Uterus (tissue), 4 donors: ENCODE results near the gene HRAS. TPM values are rescaled to one million over a fixed set of nuclear protein-coding genes. Genes with fewer than 3 reads are reported as not detected.

Experiments
- DNase-seq, 2 donors: peaks; one replicate each; pipeline ENCODE4 v3.0.0-alpha.2; 2019 to 2020
- H3K27ac ChIP-seq, 2 donors: fragments of 200-600 bp; sonication (generic); 1 replicate in 1 of 2; 2 replicates in 1 of 2; pipeline ENCODE4 v1.5.1; 2016 to 2018
- H3K27me3 ChIP-seq, 2 donors: fragments of 200-600 bp; sonication (generic); one replicate each; pipeline ENCODE4 v1.5.1; 2018 to 2019; ENCODE audit warnings: control low read depth in 1 of 2
- H3K36me3 ChIP-seq, 2 donors: fragments of 200-600 bp; sonication (generic); one replicate each; pipeline ENCODE4 v1.5.1; 2019; ENCODE audit warnings: control low read depth in 1 of 2
- H3K4me1 ChIP-seq, 2 donors: fragments of 200-600 bp; sonication (generic); one replicate each; pipeline ENCODE4 v1.5.1; 2018 to 2019; ENCODE audit warnings: control low read depth in 1 of 2
- H3K4me3 ChIP-seq, 2 donors: fragments of 200-600 bp; sonication (generic); 1 replicate in 1 of 2; 2 replicates in 1 of 2; pipeline ENCODE4 v1.5.1; 2018 to 2019; ENCODE audit warnings: mild to moderate bottlenecking in 1 of 2
- H3K9me3 ChIP-seq, 2 donors: fragments of 200-600 bp; sonication (generic); one replicate each; pipeline ENCODE4 v1.5.1; 2019; ENCODE audit warnings: control low read depth in 1 of 2
- POLR2A ChIP-seq, 2 donors: fragments of 450-650 bp; IDR thresholded peaks; one replicate each; pipeline ENCODE4 v1.6.1; 2016; ENCODE audit warnings: antibody characterized with exemption in 2 of 2, mild to moderate bottlenecking in 1 of 2, moderate library complexity in 1 of 2
- intact Hi-C: fragments of 100-400 bp; cut with DNase I; formaldehyde crosslinking; loops from one replicate; pipeline ENCODE4 v1.15.1; 2023; ENCODE audit warnings: low total_unique reads
- total RNA-seq, 4 donors: library from RNA; depleted of rRNA in 3 of 4; stranded (reverse); fragments of >200 nt in 3 of 4; gene quantifications; one replicate each; pipeline versions ENCODE4 v1.1.0 to v1.2.4, GENCODE V29; 2014 to 2023
- TF ChIP-seq, protein P1 (sequence below), 4 experiments: fragments of 200-600 bp in 2 of 4; fragments of 450-650 bp in 2 of 4; sonication (generic) in 2 of 4; IDR thresholded peaks; one replicate each; pipeline ENCODE4 v1.5.1; 2016 to 2019; ENCODE audit warnings: antibody characterized with exemption in 4 of 4, mild to moderate bottlenecking in 2 of 4, moderate library complexity in 1 of 4
- donor health status: DM: yes; HTN: yes; CAD: no.

Gene HRAS
- total RNA-seq, 4 donors from 2014 or later: 5.4 to 37.6 (median 23.8) TPM

DNA sequence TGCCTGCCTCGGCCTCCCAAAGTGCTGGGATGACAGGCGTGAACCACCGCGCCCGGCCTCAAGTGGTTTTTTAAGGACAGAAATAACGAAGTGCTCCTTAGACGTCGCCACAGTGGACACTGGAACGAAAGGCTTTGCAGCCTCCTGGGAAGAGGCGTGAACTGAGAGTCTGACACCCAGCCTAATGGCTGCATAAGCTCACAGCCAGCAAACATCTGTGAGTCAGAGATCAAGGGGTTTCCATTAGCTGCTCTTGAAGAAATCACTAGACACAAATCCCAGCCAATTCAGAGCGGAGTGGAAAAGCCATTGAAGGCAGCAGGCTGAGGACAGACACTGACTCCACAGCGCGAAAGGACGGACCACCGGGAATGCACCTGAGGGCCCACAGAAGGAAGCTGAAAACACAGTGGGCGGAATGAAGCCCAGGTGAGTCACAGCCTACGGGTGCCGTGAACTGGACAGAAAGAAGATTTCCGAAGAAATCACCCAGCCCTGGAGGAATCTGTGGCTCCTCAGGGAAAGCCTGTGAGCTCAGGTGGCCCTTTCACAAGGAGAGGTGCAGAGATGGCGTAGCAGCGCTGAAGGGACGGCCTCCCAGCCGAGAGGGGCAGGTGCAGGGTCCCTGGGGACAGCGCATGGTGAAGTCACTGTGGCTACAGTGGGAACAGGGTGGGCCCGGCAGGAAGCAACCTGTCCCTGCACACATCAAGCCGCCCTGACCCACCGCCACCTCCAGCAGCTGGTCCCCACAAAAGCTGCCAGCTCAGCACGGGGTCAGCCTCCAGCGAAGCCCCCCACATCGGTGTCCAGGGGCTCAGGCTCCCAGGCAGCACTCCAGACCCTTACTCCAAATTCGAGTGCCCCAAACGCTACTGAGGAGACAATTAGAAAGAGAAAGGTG, 13.6 kb upstream of the HRAS start:
- no peaks in the 10 kb centered on the region for H3K4me1 ChIP-seq
- no peak for TF ChIP-seq POLR2A (IDR thresholded peaks at IDR 0.05)
- TF ChIP-seq, protein P1, sequence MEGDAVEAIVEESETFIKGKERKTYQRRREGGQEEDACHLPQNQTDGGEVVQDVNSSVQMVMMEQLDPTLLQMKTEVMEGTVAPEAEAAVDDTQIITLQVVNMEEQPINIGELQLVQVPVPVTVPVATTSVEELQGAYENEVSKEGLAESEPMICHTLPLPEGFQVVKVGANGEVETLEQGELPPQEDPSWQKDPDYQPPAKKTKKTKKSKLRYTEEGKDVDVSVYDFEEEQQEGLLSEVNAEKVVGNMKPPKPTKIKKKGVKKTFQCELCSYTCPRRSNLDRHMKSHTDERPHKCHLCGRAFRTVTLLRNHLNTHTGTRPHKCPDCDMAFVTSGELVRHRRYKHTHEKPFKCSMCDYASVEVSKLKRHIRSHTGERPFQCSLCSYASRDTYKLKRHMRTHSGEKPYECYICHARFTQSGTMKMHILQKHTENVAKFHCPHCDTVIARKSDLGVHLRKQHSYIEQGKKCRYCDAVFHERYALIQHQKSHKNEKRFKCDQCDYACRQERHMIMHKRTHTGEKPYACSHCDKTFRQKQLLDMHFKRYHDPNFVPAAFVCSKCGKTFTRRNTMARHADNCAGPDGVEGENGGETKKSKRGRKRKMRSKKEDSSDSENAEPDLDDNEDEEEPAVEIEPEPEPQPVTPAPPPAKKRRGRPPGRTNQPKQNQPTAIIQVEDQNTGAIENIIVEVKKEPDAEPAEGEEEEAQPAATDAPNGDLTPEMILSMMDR (IDR thresholded peaks at IDR 0.05): no peak
- H3K9me3 ChIP-seq: no peaks in the 10 kb centered on the region
- intact Hi-C loops: no loop called here
- H3K4me3 ChIP-seq: no peak overlapping the region
- no peak overlapping the region for H3K27ac ChIP-seq
- peaks cover 12 to 22% of the 10 kb centered on the region in 2 donors for H3K27me3 ChIP-seq
- DNase-seq: no peak
- no peaks in the 10 kb centered on the region for H3K36me3 ChIP-seq

DNA sequence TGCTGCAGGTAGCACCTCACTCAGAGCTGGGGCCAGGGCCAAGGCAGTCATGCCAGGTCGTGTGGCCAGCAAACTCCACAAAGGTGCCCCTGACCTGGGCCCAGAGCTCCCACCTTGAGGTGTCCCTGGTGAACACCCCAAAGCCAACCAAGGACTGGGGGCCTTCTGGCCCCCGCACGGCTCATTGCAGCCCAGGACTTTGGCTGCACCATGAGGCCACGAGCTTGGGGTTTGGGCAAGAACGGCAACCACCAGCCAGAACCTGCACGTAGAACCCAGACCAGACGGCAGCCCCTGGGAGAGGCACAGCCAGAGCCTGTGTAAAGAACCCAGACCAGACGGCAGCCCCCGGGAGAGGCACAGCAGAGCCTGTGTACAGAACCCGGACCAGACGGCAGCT, 9.8 kb upstream of the HRAS start:
- Histone ChIP-seq H3K27me3 (no peaks in the 10 kb centered on the region), H3K27ac (no peak overlapping the region), H3K4me3 (no peak overlapping the region), H3K9me3 (no peaks in the 10 kb centered on the region), H3K4me1 (no peaks in the 10 kb centered on the region), H3K36me3 (no peaks in the 10 kb centered on the region)
- DNase-seq: no peak
- intact Hi-C loops: no loop called here
- no peak for TF ChIP-seq POLR2A (IDR thresholded peaks at IDR 0.05)
- TF ChIP-seq, protein P1 (IDR thresholded peaks at IDR 0.05): no peak

DNA sequence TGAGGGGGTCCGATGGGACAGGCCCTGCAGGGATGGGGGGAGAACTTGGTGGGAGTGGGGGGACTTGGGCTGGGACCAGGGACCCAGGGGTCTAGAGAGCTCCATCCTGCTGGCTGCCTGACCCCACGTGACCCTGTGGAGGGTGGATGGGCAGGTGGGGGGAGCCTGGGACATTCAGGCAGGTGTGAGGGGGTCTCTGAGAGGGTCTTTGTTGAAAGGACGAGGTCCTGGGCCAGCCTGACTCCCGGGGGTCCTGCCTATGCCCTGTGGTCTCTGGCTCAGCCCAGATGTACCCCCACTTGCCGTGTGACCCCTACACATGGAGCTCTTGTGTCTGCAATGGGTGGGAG, 9.4 kb upstream of the HRAS start:
- no peaks in the 10 kb centered on the region for H3K9me3 ChIP-seq
- no peak overlapping the region for H3K27ac ChIP-seq
- H3K36me3 ChIP-seq: no peaks in the 10 kb centered on the region
- intact Hi-C loops: no loop called here
- no peak for TF ChIP-seq POLR2A (IDR thresholded peaks at IDR 0.05)
- TF ChIP-seq, protein P1 (IDR thresholded peaks at IDR 0.05): no peak
- no peaks in the 10 kb centered on the region for H3K4me1 ChIP-seq
- no peak for DNase-seq
- no peak overlapping the region for H3K4me3 ChIP-seq
- H3K27me3 ChIP-seq: no peaks in the 10 kb centered on the region

DNA sequence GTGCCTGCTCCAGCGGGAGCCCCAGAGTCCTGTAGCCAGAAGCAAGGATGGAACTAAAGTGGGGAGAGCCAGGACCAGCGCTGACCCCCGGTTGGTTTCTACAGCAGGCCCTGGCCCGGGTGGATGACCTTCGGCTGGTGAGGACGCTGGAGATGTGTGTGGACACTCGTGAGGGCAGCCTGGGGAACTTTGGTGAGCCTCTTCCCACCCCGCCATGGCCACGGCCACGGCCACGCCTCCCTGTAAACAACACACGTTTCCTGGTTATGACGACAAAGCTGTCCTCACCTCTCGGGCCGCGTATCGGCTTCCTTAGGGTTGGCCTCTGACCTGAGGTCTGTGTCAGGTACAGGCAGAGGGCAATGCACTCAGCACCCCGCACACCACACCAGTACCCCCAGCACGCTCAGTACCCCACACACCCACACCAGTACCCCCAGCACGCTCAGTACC, 6.1 kb upstream of the HRAS start:
- Histone ChIP-seq H3K27ac (no peak overlapping the region), H3K4me3 (no peak overlapping the region), H3K4me1 (no peaks in the 10 kb centered on the region), H3K9me3 (no peaks in the 10 kb centered on the region), H3K27me3 (peaks cover 0 to 9% of the 10 kb centered on the region in 2 donors), H3K36me3 (no peaks in the 10 kb centered on the region)
- TF ChIP-seq, protein P1 (IDR thresholded peaks at IDR 0.05): no peak
- no peak for TF ChIP-seq POLR2A (IDR thresholded peaks at IDR 0.05)
- intact Hi-C loops: no loop called here
- no peak for DNase-seq

DNA sequence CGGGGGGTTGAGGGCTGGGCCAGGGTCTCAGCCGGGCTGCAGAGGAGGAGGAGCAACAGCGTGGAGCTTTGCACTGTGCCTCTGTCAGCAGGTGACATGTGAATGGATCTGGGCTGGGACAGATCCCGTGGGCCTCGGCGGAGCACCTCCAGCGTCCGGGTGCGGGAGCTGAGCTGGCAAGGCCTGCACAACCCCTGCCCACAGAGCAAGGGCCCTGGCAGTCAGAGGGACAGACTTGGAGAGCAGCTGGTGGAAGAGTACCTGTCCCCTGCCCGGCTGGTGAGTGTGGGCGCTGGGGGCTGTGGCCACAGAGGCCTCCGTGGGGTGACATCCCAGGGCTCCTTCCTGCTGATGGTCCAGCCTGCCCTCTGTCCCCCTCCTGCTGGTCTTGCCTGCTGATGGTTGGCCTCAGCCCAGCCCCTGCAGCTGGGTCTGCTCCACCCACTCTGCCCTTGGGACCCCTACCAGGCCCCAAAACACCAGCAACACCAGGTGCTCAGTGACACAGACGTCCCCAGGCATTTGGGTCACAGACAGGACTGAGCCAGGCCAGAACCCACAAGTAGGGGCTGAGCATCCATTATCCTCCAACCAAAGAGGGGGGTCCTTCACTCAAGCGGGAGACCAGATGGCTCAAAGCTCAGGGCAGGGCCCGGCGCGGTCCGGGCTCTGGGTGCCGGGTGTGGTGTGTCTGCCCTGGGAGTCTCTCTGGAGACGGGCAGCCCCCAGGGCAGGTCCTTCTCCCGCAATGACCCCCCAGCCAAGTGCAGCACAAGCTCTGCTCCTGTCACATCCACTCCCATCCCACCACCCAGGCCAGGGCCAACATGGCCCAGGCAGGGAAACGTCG, 5.4 kb upstream of the HRAS start:
- no peak for DNase-seq
- intact Hi-C loops: no loop called here
- H3K4me1 ChIP-seq: no peaks in the 10 kb centered on the region
- peaks cover 0 to 9% of the 10 kb centered on the region in 2 donors for H3K27me3 ChIP-seq
- H3K4me3 ChIP-seq: no peak overlapping the region
- H3K9me3 ChIP-seq: no peaks in the 10 kb centered on the region
- no peaks in the 10 kb centered on the region for H3K36me3 ChIP-seq
- TF ChIP-seq, protein P1 (IDR thresholded peaks at IDR 0.05): no peak
- TF ChIP-seq POLR2A (IDR thresholded peaks at IDR 0.05): no peak
- H3K27ac ChIP-seq: no peak overlapping the region
